HG03139 (cell line): ENCODE results near the gene GARIN3.
A peak's percentile ranks its signal among the peaks of the same experiment; 100 is the strongest.

Experiments used
- ATAC-seq: cut with Tn5 transposase; IDR thresholded peaks from one replicate; pipeline ENCODE4 v1.9.1; 2021; ENCODE audit not compliant: unreplicated experiment

The GARIN3 gene

DNA sequence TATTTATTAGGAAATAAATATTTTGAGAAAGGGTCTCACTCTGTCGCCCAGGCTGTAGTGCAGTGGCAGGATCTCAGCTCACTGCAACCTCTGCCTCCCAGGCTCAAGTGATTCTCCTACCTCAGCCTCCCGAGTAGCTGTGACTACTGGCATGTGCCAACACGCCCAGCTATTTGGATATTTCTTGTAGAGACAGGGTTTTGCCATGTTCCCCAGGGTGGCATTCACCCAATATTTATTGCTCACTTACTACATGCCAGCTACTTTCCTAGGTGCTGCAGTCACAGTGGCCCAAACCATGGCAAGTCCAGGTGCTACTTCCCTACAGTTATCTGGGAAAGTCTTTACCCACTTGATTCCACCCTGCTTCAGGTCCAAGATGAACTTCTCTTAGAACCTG is 15.1 kb downstream of the GARIN3 start:
- ATAC-seq = no peak

DNA sequence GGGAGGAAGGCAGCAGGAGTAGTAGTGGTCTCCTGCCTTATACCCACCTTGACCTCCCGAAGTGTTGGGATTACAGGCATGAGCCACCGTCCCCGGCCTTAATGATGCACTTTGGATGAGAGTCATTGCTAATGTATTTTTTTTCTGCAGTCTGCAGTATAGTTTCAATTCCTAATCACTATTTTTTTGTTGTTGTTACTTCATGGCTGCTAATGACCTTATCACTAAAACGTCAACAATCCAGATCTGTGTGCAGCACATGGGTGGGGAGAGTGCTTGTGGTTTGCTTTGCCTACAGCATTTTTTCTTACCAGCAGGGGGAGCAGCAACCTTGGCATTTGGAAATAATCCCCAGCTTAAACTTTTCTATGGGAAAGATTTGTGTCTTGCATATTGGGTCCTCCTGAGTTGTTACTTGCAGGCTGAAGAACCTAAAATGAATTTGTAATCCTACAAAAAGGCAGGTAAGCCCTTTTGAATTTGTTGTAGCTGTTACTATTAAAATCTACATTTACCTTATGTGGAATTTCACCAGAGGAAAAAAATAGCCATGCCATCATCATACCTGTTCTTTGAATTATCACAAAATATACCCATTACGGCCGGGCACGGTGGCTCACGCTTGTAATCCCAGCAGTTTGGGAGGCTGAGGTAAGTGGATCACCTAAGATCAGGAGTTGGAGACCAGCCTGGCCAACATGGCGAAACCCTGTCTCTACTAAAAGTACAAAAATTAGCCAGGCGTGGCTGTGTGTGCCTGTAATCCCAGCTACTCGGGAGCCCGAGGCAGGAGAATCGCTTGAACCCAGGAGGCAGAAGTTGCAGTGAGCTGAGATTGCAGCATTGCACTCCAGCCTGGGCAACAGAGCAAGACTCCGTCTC is 17.1 kb downstream of the GARIN3 start:
- ATAC-seq = peak; percentile 60

DNA sequence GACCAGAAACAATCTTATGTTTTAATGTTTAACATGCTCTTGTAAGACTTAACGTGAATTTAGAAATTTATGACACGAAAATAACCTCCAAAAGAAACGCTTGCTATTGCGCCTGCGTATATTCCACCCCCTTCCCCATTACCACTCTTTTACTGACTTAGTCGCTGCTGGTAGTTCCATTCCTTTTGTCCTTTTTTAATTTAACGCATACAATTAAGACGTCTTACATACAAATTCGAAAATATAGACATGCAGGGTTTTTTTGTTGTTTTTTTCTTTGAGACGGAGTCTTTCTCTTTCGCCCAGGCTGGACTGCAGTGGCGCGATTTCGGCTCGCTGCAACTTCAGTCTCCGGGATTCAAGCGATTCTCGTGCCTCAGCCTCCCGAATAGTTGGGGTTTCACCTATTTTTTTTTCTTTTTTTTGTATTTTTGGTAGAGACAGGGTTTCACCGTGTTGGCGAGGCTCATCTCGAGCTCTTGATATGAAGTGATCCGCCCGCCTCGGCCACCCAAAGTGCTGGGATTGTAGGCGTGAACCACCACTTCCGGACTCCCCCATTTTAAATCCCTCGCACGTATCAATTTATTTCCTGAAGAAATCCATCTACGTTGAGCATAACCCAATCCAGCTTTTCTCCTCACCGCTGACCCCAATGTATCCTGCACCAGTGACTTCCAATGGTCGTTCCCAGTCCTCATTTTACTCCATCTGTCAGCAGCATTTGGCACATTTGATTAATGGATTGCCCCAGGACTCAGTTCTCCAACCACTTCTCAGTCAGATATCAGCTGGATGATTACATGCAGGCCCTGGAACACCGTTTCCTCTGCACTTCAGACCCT is 22.7 kb downstream of the GARIN3 start:
- peak; percentile 32 for ATAC-seq

DNA sequence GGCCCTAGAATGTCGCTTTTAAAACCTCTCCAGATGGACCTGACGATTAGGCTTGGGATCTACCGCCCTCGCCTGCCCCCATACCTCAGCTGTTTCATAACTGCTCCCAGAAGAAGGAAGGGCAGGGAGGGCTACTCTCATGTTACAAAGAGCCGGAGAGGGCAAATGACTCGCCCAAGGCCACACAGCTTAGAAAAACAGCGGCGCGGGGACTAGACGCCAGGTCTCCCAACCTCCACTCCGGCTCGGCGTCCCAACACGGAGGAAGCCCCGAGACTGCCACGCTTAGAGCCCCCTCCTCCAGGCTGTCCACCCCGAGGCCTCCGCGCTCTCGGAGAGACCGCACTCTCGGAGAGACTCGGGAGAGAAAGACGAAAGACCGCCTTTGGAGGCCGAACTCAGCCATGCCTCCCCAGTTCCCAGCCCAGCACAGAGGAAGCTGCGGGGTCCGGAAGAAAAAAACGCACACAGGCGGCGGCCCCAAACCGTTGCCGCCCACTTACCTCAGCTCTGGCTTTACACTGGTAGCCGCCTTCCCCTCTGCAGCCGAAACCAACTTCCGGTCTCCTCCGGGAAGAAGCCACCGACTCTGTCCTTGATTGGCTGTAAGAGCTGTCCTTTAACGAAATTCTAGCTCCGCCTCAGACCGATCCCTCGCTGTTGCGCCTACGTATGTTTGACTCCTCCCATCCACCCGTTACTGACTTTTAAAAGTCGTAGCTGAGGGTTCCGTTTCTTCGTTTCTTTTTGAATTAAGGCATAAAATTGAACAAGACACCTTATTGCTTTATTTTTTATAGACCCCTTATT is 23.5 kb downstream of the GARIN3 start, which contains the start of gene MED7:
MED7 (minus strand) TSS at position 549 of the 810 bp plus-strand sequence. CDS start 3,434 bp downstream, outside the sequence.
- ATAC-seq = peak; percentile 100

DNA sequence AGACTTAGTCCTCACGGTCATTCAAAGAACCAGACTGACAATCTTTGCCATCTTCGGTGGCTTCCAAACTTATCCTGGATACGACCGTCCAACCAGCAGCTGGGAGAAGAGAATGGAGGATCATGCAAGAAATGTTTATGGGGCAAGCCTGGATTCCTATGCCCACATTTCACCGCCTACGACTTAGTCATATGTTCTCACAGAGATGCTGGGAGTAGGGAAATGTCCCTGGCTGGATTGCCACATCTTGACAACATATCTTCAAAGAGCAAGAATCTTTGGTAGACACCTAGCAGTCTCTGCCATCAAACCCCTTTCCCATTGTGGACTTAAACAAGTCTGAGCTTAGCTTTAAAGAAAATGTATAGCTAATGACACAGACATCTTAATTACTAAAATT is 28.4 kb downstream of the GARIN3 start:
- no peak for ATAC-seq

DNA sequence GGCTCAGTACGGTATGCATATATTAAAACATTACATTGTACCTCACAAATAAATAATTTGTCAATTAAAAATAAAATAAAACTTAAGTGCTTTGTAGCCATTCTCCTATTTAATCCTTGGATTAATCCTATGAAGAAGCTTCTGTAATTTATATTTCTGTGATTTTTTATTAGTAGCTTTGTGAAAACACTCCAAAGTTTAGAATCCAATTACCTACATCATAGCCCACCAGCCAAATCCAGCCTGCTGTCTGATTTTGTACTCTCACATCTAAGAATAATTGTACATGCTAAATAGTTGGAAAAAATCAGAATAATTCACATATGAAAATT is 33.8 kb downstream of the GARIN3 start:
- ATAC-seq = no peak

DNA sequence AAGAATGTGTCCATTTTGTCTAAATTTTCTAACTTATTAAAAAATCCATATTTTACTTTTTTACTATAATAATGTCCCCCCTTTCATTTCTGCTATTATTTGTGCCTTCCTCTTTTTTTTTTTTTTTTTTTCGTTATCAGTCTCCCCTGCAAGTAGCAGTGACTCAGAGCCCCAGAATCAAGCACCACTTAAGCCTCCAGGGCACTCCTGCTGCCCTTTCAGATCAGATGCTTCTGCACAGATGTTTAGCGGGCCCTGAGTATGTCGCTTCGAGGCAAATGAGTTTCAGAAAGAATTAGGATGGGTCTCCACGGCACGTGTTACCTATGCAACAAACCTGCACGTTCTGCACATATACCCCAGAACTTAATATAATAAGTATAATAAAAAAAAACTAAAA is 35.1 kb downstream of the GARIN3 start:
- ATAC-seq = no peak

DNA sequence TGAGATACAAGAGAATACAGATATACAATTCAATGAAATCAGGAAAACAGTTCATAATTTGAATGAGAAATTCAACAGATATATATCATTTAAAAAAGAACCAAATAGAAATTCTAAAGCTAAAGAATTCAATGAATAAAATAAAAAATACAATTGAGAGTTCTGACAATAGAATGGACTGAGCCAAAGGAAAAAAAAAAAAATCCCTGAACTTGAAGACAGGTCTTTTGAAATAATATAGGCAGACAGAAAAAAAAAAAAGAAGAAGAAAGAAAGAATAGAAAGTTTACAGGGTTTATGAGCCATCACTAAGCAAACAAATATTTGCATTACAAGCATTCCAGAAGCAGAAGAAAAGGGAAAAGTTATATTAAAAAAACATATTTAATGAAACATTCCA is 44.4 kb downstream of the GARIN3 start:
- no peak for ATAC-seq

DNA sequence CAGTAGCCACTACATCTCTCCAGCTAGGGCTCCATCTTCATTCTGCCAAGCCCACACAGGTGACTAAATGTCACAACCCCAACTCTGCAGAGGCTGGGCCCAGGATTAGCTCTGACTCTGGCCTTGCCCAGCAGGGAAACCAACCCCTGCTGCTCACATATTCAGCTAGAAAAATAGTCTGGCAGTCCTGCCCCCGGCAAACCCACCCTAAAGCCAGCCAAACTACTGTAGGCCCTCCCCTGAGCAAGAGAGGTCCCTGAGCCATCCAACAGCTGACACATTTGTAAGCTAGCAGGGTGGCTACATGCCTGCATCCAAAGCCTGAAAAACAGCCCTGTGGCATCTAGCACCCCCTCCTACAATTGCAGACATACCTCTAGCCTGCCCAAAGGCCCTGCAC is 46.0 kb downstream of the GARIN3 start:
- no peak for ATAC-seq

DNA sequence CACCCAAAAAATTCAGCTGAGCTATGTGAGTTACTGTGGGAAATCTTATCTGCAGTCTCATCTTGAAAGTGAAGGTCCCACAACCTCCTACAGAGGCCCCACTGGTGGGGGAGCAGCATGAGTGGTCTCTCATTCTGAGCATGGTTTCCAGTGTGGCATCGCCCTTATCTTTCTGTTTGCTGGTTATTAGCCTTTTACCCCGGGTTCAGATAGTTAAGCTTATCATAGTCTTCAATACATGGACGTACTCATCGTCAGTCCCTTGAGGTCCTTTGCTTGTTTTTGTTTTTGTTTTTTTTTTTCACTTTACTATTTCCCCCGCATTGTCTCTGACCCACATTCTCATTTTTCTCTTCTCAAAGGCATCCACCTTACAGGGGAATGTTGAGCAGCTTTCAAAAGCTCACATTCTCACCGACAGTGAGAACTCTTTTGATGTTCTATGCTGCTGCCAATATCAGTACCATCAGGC is 49.5 kb downstream of the GARIN3 start:
- no peak for ATAC-seq

DNA sequence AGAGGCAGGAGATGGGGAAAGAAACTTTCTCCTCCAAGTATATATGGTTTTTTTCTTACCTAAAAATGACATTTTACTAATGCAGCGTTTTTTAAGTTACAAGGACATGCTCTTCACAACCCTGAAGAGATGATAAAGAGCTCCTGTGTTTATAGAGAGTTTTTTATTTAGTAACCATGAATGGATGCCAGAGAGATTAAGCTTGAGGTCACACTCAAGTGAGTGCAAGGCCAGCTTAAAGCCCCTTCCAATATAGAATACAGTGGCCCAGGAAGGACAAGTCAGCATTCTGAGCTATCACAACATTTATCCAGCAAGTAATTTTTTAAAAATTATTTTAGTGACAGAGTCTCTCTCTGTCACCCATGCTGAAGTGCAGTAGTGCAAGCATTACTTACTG is 50.6 kb downstream of the GARIN3 start:
- no peak for ATAC-seq

DNA sequence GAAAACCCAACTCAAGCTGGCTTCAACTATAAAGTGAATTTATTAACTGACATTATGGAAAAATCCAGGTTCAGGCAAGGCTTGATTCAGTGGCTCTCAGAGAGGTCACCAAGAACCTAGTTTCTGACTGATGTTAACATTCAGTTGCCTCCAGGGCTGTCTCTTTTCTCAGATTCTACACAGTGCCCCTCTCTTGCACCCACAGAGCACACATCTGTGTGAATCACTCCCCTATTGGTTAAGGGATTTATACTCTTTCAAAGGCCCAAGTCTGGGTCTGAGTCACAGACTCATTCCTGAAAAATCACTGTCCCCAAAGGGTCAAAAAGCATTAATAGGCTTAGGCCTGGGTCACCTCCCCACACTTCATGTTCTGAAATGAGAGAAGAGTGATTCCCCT is 51.1 kb downstream of the GARIN3 start:
- no peak for ATAC-seq

DNA sequence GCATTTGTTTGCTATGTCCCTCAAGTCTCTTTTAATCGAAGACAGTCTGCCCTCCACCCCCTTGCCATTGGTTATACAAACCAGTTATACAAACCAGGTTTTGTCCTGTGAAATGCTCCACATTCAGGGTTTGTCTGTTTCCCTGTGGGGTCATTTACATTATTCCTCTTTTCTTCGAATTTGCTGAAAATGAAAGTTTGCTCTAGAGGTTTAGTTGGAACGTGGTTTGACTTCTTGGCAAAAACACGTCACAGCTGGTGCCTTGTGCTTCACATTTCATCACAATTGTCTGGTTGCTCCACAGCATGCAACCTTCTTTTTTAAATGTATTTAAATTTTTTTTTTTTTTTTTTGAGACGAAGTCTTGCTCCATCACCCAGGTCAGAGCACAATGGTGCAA is 53.1 kb downstream of the GARIN3 start:
- no peak for ATAC-seq
